Skeletal muscle cell (primary cell): ENCODE data around the gene TEX48.

Experiments
- DNase-seq: peaks from one replicate; pipeline ENCODE4 v3.0.0-alpha.2; 2010; ENCODE audit warnings: low read depth
- H3K4me3 ChIP-seq: 2 replicates; pipeline ENCODE4 v1.5.1; 2011; ENCODE audit warnings: low read depth, mild to moderate bottlenecking, control low read depth, low read length, moderate library complexity

The TEX48 gene

GRCh38 chr9:114631166-114631565 lies 50.8 kb downstream of the TEX48 start:
- H3K4me3 ChIP-seq: no peak overlapping the region
- no peak for DNase-seq

GRCh38 chr9:114629563-114630090 lies 52.4 kb downstream of the TEX48 start:
- H3K4me3 ChIP-seq: no peak overlapping the region

GRCh38 chr9:114627553-114627952 lies 54.4 kb downstream of the TEX48 start:
- no peak overlapping the region for H3K4me3 ChIP-seq
- no peak for DNase-seq

More at GRCh38 chr9:114629563-114630090, 52.4 kb downstream of the TEX48 start:
- no peak for DNase-seq

GRCh38 chr9:114626415-114627020 lies 55.5 kb downstream of the TEX48 start:
- H3K4me3 ChIP-seq: no peak overlapping the region
- no peak for DNase-seq

GRCh38 chr9:114624677-114625076 lies 57.3 kb downstream of the TEX48 start:
- no peak for DNase-seq
- H3K4me3 ChIP-seq: no peak overlapping the region

GRCh38 chr9:114621975-114622609 lies 59.9 kb downstream of the TEX48 start:
- H3K4me3 ChIP-seq: no peak overlapping the region
- DNase-seq: peak; percentile 33

GRCh38 chr9:114621561-114621960 lies 60.4 kb downstream of the TEX48 start:
- no peak overlapping the region for H3K4me3 ChIP-seq
- DNase-seq: no peak

- H3K4me3 ChIP-seq: no peak overlapping the region
- no peak for DNase-seq
These were observed 62.7 kb downstream of the TEX48 start for GRCh38 chr9:114619191-114619761.

- no peak overlapping the region for H3K4me3 ChIP-seq
- DNase-seq: no peak
These were observed 65.1 kb downstream of the TEX48 start for GRCh38 chr9:114616684-114617520.
